Liver (tissue), 9 donors: Measurements from ENCODE around the gene ITGA11. TPM values are rescaled to one million over a fixed set of nuclear protein-coding genes. Genes with fewer than 3 reads are reported as not detected.

Experiments
- DNase-seq: peaks from one replicate; pipeline ENCODE4 v3.0.0-alpha.2; 2017; ENCODE audit warnings: low spot score
- H3K27ac ChIP-seq, 2 donors: one replicate each; pipeline ENCODE4 v1.7.0; 2013; ENCODE audit warnings: inconsistent platforms in 2 of 2, low read length in 2 of 2, control low read depth in 1 of 2, low read depth in 1 of 2, mild to moderate bottlenecking in 1 of 2
- H3K27me3 ChIP-seq, 4 donors: one replicate each; pipeline versions ENCODE4 v1.6.1 to v1.7.0; 2013; ENCODE audit warnings: low read length in 3 of 4, inconsistent platforms in 1 of 4, mild to moderate bottlenecking in 1 of 4, moderate library complexity in 1 of 4; ENCODE audit not compliant: control insufficient read depth in 4 of 4, insufficient read depth in 4 of 4
- H3K36me3 ChIP-seq, 4 donors: one replicate each; pipeline versions ENCODE4 v1.6.1 to v1.7.0; 2013; ENCODE audit warnings: low read length in 3 of 4, mild to moderate bottlenecking in 3 of 4, low read depth in 1 of 4, moderate library complexity in 1 of 4; ENCODE audit not compliant: control insufficient read depth in 4 of 4, insufficient read depth in 3 of 4
- H3K4me1 ChIP-seq, 4 donors: one replicate each; pipeline versions ENCODE4 v1.6.1 to v1.7.0; 2013; ENCODE audit warnings: low read length in 3 of 4, mild to moderate bottlenecking in 3 of 4, moderate library complexity in 1 of 4; ENCODE audit not compliant: control insufficient read depth in 4 of 4, insufficient read depth in 4 of 4
- H3K4me3 ChIP-seq, 3 donors: one replicate each; pipeline versions ENCODE4 v1.6.1 to v1.7.0; 2013; ENCODE audit warnings: low read length in 3 of 3, control low read depth in 1 of 3, low read depth in 1 of 3, mild to moderate bottlenecking in 1 of 3
- H3K9ac ChIP-seq, 2 donors: one replicate each; pipeline ENCODE4 v1.7.0; 2013; ENCODE audit warnings: low read length in 2 of 2, mild to moderate bottlenecking in 2 of 2, moderate library complexity in 2 of 2, control low read depth in 1 of 2, low read depth in 1 of 2
- H3K9me3 ChIP-seq, 4 donors: one replicate each; pipeline versions ENCODE4 v1.6.1 to v1.7.0; 2013; ENCODE audit warnings: low read length in 3 of 4; ENCODE audit not compliant: control insufficient read depth in 4 of 4
- EGR1 ChIP-seq, 2 donors: IDR thresholded peaks; 2 replicates each; pipeline ENCODE4 v1.6.1; 2016 to 2018; ENCODE audit warnings: antibody characterized with exemption in 2 of 2, low read depth in 2 of 2
- FOXA1 ChIP-seq: IDR thresholded peaks from 2 replicates; pipeline ENCODE4 v1.6.1; 2016; ENCODE audit warnings: antibody characterized with exemption
- FOXA2 ChIP-seq: IDR thresholded peaks from 2 replicates; pipeline ENCODE4 v1.6.1; 2016; ENCODE audit warnings: antibody characterized with exemption
- GABPA ChIP-seq, 2 donors: IDR thresholded peaks in 1 of 2; conservative IDR thresholded peaks in 1 of 2; 2 replicates each; pipeline ENCODE4 v1.6.1; 2016; ENCODE audit warnings: antibody characterized with exemption in 2 of 2, mild to moderate bottlenecking in 1 of 2, moderate library complexity in 1 of 2
- HNF4A ChIP-seq, 2 donors: conservative IDR thresholded peaks; 2 replicates each; pipeline ENCODE4 v1.6.1; 2016; ENCODE audit warnings: antibody characterized with exemption in 2 of 2, mild to moderate bottlenecking in 2 of 2
- JUND ChIP-seq, 2 donors: IDR thresholded peaks; 2 replicates each; pipeline ENCODE4 v1.6.1; 2016; ENCODE audit warnings: antibody characterized with exemption in 2 of 2
- MAX ChIP-seq: IDR thresholded peaks from 2 replicates; pipeline ENCODE4 v1.6.1; 2016; ENCODE audit warnings: antibody characterized with exemption
- NR2F2 ChIP-seq: IDR thresholded peaks from 2 replicates; pipeline ENCODE4 v1.6.1; 2016; ENCODE audit warnings: antibody characterized with exemption
- RAD21 ChIP-seq, 2 donors: IDR thresholded peaks; 2 replicates each; pipeline ENCODE4 v1.6.1; 2016; ENCODE audit warnings: antibody characterized with exemption in 2 of 2, mild to moderate bottlenecking in 2 of 2
- RXRA ChIP-seq, 2 donors: IDR thresholded peaks; 2 replicates each; pipeline ENCODE4 v1.6.1; 2017 to 2018; ENCODE audit warnings: antibody characterized with exemption in 2 of 2, mild to moderate bottlenecking in 1 of 2
- SP1 ChIP-seq: IDR thresholded peaks from 2 replicates; pipeline ENCODE4 v1.6.1; 2018; ENCODE audit warnings: antibody characterized with exemption, mild to moderate bottlenecking
- TAF1 ChIP-seq: conservative IDR thresholded peaks from 2 replicates; pipeline ENCODE4 v1.6.1; 2016; ENCODE audit warnings: antibody characterized with exemption, mild to moderate bottlenecking
- YY1 ChIP-seq: IDR thresholded peaks from 2 replicates; pipeline ENCODE4 v1.6.1; 2016; ENCODE audit warnings: antibody characterized with exemption, mild to moderate bottlenecking
- ZBTB33 ChIP-seq: IDR thresholded peaks from 2 replicates; pipeline ENCODE4 v1.6.1; 2016; ENCODE audit warnings: antibody characterized with exemption
- WGBS: extraction: QIAGEN DNeasy Blood & Tissue Kit; methylation state at CpG from one replicate; pipeline ENCODE4 v1.1.7; 2013; 5-methylcytosine and 5-hydroxymethylcytosine counted together
- polyA plus RNA-seq, 2 donors: library from polyadenylated mRNA; stranded (reverse) in 1 of 2; unstranded in 1 of 2; fragments of 200-250 nt in 1 of 2; fragments of >200 nt in 1 of 2; fragmentation: Nextera tagmentation in 1 of 2; extraction: Ambion mirVana in 1 of 2; gene quantifications; one replicate each; pipeline versions ENCODE4 v1.2.1 to v1.2.3, GENCODE V29; 2013 to 2015
- total RNA-seq, 2 donors: library from RNA; depleted of rRNA; stranded (reverse); fragments of >200 nt; gene quantifications; one replicate each; pipeline ENCODE4 v1.2.3, GENCODE V29; 2014
- TF ChIP-seq, protein P1 (sequence below): IDR thresholded peaks from 2 replicates; pipeline ENCODE4 v1.6.1; 2016; ENCODE audit warnings: antibody characterized with exemption, mild to moderate bottlenecking
- TF ChIP-seq, protein P2 (sequence below): IDR thresholded peaks from 2 replicates; pipeline ENCODE4 v1.6.1; 2016; ENCODE audit warnings: antibody characterized with exemption
- TF ChIP-seq, protein P3 (sequence below): fragments of 150-350 bp; IDR thresholded peaks from 2 replicates; pipeline ENCODE4 v1.5.1; 2017; ENCODE audit warnings: improper control_type of control experiment, low read depth, low read length; ENCODE audit not compliant: missing input control
- donor health status: healthy.
- donor health status: healthy.
- donor health status: healthy.
- donor health status: healthy.
- donor health status: healthy.

Gene ITGA11
- total and polyA plus RNA-seq, 4 donors, result 0.32 to 1.0 (median 0.67) TPM

DNA sequence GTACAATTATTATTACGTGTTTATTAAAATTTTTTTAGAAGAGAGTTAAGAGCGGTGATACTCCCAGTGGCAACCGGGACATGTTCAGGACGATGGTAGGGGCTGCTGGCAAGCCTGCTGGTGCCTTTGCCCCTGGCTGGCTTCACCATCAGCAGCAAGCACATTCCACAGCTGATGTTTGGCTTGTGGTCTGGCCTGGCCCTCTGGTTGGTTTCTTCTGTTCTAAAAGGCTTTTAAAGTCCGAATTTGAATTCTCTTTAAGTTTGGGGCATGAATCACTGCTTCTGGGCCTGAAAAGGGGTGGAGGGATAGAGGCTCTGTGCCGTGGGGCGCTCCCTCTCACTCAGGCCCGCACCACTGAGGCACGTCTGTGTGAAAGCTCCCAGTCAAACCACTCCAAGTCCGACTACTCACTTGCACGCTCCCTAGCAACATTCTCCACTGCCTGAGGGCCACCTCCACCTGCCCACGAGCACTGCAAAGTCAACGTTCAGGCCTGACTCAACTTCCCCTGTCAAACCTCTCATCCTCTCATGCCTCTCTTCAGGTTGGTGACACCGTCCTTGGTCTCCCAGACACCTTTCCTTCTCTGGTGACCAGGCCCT is 10.1 kb downstream of the ITGA11 start:
- H3K36me3 ChIP-seq, result no peaks in the 10 kb centered on the region
- no peaks in the 10 kb centered on the region for H3K9me3 ChIP-seq
- TF ChIP-seq GABPA (IDR thresholded peaks at IDR 0.05 in 1 of 2, conservative IDR thresholded peaks at IDR 0.05 in 1 of 2), result no peak
- WGBS, result 91% methylated on average over 14 of the region's 14 CpGs
- H3K4me1 ChIP-seq, result no peaks in the 10 kb centered on the region
- no peak overlapping the region for H3K4me3 ChIP-seq
- H3K27ac ChIP-seq, result no peak overlapping the region
- H3K27me3 ChIP-seq, result no peaks in the 10 kb centered on the region
- no peak for DNase-seq
- H3K9ac ChIP-seq, result no peak overlapping the region

DNA sequence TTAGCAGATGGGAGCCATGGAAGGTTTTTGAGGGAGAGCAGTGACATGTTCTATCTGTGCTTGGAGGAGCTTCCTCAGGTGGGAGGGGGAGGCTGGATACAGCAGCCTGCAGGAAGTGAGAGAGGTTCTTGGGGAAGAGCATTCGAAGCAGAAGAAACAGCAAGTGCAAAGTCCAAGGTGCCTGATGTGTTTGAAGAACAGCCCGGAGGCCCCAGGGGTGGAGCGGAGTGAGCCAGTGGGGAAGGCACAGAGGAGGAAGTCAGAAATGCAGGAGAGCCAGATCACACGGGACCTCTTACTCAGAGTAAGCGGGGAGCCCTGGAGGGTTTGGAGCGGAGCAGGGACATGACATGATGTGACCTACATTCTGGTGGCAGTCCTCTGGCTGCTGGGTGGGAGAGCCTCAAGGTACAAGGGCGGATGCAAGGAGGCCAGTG is 10.8 kb downstream of the ITGA11 start:
- H3K36me3 ChIP-seq, result no peaks in the 10 kb centered on the region
- no peaks in the 10 kb centered on the region for H3K4me1 ChIP-seq
- WGBS, result 75% methylated on average over 7 of the region's 7 CpGs
- H3K27ac ChIP-seq, result no peak overlapping the region
- peak; percentile 31 for DNase-seq
- TF ChIP-seq EGR1 (IDR thresholded peaks at IDR 0.05; ENCODE audit: low read depth in 2 of 2), result no peak
- no peak for TF ChIP-seq FOXA1
- TF ChIP-seq FOXA2, result no peak
- TF ChIP-seq RXRA (IDR thresholded peaks at IDR 0.05), result no peak
- no peak for TF ChIP-seq RAD21 (IDR thresholded peaks at IDR 0.05)
- no peak for TF ChIP-seq MAX
- no peak for TF ChIP-seq NR2F2
- no peak for TF ChIP-seq HNF4A (conservative IDR thresholded peaks at IDR 0.05)
- TF ChIP-seq, protein P1, sequence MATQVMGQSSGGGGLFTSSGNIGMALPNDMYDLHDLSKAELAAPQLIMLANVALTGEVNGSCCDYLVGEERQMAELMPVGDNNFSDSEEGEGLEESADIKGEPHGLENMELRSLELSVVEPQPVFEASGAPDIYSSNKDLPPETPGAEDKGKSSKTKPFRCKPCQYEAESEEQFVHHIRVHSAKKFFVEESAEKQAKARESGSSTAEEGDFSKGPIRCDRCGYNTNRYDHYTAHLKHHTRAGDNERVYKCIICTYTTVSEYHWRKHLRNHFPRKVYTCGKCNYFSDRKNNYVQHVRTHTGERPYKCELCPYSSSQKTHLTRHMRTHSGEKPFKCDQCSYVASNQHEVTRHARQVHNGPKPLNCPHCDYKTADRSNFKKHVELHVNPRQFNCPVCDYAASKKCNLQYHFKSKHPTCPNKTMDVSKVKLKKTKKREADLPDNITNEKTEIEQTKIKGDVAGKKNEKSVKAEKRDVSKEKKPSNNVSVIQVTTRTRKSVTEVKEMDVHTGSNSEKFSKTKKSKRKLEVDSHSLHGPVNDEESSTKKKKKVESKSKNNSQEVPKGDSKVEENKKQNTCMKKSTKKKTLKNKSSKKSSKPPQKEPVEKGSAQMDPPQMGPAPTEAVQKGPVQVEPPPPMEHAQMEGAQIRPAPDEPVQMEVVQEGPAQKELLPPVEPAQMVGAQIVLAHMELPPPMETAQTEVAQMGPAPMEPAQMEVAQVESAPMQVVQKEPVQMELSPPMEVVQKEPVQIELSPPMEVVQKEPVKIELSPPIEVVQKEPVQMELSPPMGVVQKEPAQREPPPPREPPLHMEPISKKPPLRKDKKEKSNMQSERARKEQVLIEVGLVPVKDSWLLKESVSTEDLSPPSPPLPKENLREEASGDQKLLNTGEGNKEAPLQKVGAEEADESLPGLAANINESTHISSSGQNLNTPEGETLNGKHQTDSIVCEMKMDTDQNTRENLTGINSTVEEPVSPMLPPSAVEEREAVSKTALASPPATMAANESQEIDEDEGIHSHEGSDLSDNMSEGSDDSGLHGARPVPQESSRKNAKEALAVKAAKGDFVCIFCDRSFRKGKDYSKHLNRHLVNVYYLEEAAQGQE, result no peak
- no peak for TF ChIP-seq ZBTB33
- TF ChIP-seq, protein P2, sequence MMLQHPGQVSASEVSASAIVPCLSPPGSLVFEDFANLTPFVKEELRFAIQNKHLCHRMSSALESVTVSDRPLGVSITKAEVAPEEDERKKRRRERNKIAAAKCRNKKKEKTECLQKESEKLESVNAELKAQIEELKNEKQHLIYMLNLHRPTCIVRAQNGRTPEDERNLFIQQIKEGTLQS, result no peak
- TF ChIP-seq YY1, result no peak
- TF ChIP-seq TAF1, result no peak
- TF ChIP-seq SP1, result no peak
- TF ChIP-seq GABPA (IDR thresholded peaks at IDR 0.05 in 1 of 2, conservative IDR thresholded peaks at IDR 0.05 in 1 of 2), result no peak
- TF ChIP-seq, protein P3, sequence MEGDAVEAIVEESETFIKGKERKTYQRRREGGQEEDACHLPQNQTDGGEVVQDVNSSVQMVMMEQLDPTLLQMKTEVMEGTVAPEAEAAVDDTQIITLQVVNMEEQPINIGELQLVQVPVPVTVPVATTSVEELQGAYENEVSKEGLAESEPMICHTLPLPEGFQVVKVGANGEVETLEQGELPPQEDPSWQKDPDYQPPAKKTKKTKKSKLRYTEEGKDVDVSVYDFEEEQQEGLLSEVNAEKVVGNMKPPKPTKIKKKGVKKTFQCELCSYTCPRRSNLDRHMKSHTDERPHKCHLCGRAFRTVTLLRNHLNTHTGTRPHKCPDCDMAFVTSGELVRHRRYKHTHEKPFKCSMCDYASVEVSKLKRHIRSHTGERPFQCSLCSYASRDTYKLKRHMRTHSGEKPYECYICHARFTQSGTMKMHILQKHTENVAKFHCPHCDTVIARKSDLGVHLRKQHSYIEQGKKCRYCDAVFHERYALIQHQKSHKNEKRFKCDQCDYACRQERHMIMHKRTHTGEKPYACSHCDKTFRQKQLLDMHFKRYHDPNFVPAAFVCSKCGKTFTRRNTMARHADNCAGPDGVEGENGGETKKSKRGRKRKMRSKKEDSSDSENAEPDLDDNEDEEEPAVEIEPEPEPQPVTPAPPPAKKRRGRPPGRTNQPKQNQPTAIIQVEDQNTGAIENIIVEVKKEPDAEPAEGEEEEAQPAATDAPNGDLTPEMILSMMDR, result no peak
- no peak for TF ChIP-seq JUND (IDR thresholded peaks at IDR 0.05)
- H3K27me3 ChIP-seq, result no peaks in the 10 kb centered on the region
- no peak overlapping the region for H3K9ac ChIP-seq
- H3K4me3 ChIP-seq, result no peak overlapping the region
- no peaks in the 10 kb centered on the region for H3K9me3 ChIP-seq
